Fibroblast of mammary gland (primary cell): ENCODE data around the gene HINT2.

Experiments used
- DNase-seq: peaks from one replicate; pipeline ENCODE4 v3.0.0-alpha.2; 2010; ENCODE audit warnings: low read depth
- H3K4me3 ChIP-seq: 2 replicates; pipeline ENCODE4 v1.5.1; 2011; ENCODE audit warnings: low read depth, mild to moderate bottlenecking, low read length, moderate library complexity; ENCODE audit not compliant: control insufficient read depth
- TF ChIP-seq, protein P1 (sequence below): conservative IDR thresholded peaks from 2 replicates; pipeline ENCODE4 v1.5.1; 2011; ENCODE audit warnings: low read depth, low read length, inconsistent platforms; ENCODE audit not compliant: control insufficient read depth, insufficient read depth

HINT2 gene

DNA sequence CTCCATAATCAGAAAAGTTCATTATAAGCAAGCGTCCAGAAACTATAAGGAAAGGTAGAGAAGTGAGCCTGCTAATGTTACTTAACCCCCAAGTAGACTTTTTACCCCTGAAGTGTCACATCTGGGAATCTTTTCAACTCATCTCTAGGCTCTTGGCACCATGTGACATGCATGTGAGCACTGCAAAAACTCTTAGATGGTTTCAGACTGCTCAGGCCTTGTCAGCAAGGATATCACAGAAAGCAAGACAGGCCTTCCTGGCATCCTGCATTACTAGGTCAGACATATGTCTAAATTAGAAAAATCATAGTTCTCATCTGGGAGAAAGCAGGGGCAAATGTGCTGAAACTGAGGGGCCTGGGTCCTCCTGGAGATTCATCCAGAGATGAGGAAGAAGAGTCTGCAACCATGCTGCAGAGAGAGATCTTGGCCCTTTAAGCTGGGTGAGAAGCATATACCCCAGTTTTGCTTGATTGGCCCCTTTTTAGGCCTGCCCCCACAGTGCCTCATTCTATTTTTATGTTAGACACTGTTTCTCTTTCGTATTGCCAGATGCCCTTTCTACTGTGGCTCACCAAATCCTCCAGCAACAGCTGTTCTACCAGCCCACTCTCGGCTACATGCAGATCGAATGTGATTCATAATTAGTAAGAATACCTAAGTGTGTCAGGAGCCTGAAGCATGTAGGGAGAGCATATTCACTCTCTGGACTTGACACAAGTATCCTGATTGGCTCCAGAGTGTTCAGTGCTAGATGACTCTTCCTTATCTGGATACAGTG lies 33.1 kb upstream of the HINT2 start:
- TF ChIP-seq, protein P1, sequence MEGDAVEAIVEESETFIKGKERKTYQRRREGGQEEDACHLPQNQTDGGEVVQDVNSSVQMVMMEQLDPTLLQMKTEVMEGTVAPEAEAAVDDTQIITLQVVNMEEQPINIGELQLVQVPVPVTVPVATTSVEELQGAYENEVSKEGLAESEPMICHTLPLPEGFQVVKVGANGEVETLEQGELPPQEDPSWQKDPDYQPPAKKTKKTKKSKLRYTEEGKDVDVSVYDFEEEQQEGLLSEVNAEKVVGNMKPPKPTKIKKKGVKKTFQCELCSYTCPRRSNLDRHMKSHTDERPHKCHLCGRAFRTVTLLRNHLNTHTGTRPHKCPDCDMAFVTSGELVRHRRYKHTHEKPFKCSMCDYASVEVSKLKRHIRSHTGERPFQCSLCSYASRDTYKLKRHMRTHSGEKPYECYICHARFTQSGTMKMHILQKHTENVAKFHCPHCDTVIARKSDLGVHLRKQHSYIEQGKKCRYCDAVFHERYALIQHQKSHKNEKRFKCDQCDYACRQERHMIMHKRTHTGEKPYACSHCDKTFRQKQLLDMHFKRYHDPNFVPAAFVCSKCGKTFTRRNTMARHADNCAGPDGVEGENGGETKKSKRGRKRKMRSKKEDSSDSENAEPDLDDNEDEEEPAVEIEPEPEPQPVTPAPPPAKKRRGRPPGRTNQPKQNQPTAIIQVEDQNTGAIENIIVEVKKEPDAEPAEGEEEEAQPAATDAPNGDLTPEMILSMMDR: no peak
- peak; percentile 98 for DNase-seq
- no peak overlapping the region for H3K4me3 ChIP-seq

DNA sequence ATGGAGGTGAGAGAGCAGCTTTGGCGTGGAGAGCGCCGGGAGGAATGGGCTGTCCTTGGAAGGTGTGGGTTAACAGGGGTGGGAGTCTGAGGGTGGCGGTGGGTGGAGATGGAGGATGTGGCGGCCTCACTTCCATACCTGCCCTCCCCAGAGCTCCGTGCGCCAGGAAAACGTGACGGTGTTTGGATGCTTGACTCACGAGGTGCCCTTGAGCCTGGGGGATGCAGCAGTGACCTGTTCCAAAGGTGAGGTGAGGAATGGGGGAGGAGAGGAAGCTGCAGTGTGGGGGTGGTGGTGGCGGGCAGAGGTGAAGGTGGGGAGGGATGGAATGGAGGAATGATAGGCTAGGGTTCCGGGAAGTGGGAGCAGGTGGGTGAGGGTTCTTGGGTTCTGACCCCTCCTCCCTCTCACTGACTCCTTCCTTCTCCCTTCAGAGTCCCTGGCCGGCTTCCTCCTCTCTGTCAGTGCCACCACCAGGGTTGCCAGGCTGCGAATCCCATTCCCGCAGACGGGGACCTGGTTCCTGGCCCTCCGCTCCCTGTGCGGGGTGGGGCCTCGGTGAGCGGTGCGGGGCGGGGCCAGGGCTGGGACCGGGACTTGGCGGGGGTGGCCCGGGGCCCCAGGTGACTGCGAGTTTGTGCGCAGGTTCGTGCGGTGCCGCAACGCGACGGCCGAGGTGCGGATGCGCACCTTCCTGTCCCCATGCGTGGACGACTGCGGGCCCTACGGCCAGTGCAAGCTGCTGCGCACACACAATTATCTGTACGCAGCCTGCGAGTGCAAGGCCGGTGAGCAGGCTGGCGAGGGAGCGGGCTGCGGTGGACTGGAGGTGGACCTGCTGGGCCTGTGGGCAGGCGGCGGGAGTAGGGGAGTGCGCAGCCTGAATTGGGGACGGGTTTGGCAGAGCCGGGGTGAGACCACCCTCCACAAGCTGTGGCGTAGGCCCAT lies 31.3 kb upstream of the HINT2 start:
- H3K4me3 ChIP-seq: no peak overlapping the region
- TF ChIP-seq, protein P1: no peak
- DNase-seq: no peak

DNA sequence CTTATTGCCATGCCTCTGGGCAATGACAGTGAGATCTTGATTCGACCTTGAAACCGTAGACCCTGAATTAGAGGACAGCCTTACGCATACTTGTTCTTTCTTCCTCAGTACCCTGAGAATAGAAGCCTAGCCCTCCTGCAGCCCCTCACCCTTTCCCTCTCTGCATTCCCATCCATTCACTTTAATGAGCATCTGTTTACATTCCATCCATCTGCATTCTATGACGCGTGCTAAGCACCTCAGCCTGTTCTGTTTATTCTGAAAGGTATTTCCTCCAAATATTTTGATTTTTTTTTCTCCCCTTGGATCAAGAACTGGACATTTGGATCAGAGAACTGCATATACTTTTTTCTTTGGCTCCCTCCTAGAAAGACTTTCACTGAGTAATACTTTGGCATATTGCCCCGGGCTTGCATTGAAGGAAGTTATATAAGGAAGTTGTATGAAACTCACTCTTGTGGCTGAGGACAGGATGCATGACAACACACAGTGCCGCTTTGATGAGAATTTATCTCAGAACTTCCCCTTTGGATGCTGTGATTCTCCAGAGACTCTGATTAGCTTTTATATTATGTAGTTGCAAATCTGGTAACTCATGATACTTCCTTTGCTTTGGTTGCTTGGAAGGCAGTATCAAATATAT lies 29.9 kb upstream of the HINT2 start:
- TF ChIP-seq, protein P1: no peak
- H3K4me3 ChIP-seq: no peak overlapping the region
- peak; percentile 96 for DNase-seq

GRCh38 chr9:35842795-35843194 lies 28.0 kb upstream of the HINT2 start:
- no peak for DNase-seq
- H3K4me3 ChIP-seq: no peak overlapping the region
- TF ChIP-seq, protein P1: no peak

- peak; percentile 69 for DNase-seq
- TF ChIP-seq, protein P1: no peak
- H3K4me3 ChIP-seq: no peak overlapping the region
Observed at GRCh38 chr9:35842020-35842745, 27.3 kb upstream of the HINT2 start.

- no peak for DNase-seq
- no peak overlapping the region for H3K4me3 ChIP-seq
- TF ChIP-seq, protein P1: no peak
Observed at GRCh38 chr9:35841645-35841900, 26.7 kb upstream of the HINT2 start.
